GM18526 (cell line): ENCODE results near the gene GPT2.

Source experiments
- POLR2A ChIP-seq: IDR thresholded peaks from 3 replicates; pipeline ENCODE4 v1.6.1; 2011; ENCODE audit not compliant: insufficient read length; ENCODE audit errors: extremely low read depth

Gene GPT2, protein sequence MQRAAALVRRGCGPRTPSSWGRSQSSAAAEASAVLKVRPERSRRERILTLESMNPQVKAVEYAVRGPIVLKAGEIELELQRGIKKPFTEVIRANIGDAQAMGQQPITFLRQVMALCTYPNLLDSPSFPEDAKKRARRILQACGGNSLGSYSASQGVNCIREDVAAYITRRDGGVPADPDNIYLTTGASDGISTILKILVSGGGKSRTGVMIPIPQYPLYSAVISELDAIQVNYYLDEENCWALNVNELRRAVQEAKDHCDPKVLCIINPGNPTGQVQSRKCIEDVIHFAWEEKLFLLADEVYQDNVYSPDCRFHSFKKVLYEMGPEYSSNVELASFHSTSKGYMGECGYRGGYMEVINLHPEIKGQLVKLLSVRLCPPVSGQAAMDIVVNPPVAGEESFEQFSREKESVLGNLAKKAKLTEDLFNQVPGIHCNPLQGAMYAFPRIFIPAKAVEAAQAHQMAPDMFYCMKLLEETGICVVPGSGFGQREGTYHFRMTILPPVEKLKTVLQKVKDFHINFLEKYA

DNA sequence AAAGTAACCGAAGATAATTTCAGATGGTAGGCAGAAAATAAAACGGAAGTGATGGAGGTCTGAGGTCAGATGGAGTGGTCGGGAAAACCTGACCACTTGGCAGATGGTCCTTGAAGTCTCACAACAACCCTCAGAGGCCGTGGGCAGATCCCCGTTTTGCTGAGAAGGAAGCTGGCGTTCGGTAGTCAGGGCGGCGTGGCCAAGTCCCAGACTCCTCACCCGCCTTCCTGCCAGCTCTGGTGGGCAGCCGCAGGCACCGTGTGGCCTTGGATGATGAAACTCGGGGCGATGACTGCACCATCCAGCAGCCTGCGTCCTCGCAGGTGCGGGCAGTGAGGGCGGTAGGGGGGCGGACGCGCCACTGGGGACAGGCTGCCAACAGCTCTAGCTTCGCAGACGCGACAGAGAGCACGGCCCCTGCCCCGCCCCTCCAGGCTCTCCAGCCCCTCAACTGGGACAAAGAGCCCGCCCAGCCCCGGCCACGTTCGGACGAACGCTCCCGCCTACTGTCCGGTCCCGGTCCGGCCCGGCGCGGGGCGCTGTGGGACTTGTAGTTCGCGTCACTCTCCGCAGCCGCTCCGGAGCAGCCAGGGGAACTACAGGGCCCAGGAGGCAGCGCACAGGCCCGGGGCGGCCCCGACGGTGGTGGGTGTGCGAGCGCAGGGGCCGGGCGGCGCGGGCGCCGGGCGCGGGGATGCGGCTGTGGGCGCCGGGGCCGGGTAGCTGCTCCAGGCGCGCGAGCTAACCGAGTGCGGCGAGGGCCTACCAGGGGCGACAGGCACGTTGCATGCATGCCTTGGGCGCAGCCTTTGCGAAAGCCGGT lies at the start of gene GPT2:
Gene GPT2, plus strand, starts transcription at position 673 of the 823 bp plus-strand sequence. CDS start 354 bp downstream, outside the sequence.
- peak; percentile 52 for TF ChIP-seq POLR2A

DNA sequence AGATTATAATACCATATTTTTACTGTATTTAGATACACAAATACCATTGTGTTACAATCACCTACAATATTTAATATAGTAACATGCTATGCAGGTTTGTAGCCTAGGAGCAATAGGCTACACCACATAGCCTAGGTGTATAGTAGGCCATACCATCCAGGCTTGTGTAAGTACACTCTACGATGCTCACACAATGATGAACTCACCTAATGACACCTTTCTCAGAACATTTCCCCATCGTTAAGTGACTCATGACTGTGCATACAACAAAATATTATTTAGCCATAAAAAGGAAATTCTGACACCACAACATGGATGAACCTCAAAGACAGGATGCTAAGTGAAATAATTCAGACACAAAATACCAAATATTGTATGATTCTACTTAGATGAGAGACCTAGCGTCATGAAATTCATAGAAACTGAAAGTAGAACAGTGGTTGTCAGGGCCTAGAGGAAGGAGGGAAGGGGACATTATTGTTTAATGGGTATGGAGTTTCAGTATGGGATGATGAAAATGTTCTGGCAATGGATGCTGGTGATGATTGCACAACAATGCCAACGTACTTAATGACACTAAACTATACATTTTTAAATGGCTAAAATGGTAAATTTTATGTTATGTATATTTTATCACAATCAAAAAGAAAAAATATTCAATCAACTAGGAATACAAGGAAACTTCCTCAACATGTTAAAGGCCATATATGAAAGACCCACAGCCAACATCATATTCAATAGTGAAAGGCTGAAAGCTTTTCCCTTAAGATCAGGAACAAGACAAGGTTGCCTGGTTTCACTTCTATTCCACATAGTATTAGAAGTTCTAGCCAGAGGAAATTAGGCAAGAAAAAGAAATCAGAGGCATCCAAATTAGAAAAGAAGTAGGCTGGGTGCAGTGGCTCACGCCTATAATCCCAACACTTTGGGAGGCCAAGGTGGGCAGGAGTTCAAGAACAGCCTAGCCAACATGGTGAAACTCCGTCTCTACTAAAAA lies 47.3 kb upstream of the GPT2 start:
- no peak for TF ChIP-seq POLR2A

DNA sequence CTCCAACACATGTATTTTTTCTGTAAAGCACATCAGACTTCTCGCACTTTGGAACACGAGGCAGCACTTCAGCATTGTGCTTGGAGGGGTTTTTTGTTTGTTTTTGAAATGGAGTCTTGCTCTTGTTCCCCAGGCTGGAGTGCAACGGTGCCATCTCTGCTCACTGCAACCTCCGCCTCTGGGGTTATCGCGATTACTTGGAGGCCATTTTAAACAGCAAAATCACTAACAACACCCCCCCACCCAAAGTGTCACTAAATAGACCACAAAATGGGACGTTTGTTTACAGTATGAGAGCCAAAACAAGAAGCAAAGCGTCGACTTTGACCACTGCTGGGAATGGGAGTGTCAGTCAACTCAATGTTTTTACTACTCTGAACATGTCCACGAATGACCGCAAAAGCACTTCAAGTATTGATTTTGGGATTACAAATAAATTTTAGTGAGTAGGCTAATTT lies 44.1 kb upstream of the GPT2 start:
- no peak for TF ChIP-seq POLR2A

DNA sequence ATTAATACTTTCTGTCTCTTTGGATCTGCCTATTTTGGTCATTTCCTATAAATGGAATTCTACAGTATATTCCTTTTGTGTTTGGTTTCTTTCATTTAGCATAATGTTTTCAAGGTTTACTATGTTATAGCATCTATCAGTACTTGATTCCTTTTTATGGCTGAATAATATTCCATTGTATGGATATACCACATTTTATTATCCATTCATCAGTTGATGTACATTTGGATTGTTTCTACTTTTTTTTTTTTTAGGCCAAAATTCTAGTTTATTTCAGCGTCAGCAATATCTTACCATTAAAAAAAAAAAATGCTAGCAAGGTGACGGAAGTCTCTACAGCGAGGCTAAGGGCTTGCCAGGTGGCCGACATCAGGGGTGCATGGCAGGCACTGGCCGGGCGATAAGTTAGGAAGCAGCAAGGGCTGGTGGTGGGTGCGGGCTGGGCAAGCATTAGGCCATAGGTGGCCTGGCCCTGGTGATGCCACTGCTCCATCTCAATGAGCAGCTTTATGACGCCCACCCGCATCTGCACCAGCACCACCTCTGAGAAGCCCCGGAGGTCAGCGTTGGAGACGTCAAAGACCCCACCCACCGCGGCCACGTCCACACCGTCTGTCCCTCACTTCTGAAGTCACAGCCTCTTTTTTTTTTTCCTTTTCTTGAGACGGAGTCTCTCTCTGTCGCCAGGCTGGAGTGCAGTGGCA lies 41.8 kb upstream of the GPT2 start:
- no peak for TF ChIP-seq POLR2A

DNA sequence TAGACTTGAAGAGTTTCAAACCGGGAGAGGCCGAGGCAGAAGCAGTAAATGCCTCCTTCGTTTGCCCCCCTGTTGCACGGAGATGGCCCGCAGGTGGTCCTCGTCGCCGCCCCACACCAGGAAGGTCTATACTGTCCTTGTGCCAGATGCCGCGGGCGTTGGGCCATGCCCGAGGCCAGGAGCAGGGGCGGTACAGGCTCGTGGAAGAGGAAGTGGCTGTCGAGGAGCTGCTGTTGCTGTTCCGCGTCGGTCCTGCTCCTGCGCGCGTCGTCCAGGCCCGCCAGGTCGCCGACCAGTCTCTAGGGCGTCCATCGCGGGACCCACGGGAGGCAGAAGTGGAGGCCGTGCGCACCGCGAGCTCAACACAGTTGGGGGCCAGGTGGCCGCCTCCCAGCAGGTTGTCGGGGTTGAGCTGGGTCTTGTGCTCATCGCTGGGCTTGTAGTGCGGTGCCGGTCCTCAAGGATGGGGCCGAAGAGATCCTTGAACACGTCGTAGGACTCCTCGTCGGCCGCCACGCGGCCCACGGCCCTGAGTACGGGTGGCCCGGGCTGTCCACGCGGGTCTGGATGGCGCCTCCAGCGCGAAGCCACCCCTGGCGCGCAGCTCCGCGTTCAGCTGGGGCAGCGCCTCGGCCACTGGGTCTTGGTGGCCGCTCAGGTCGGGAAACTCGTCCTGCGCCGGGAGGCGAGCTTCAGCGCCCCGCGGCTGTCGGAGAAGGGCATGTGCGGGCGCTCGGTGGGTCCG lies 40.1 kb upstream of the GPT2 start:
- no peak for TF ChIP-seq POLR2A

DNA sequence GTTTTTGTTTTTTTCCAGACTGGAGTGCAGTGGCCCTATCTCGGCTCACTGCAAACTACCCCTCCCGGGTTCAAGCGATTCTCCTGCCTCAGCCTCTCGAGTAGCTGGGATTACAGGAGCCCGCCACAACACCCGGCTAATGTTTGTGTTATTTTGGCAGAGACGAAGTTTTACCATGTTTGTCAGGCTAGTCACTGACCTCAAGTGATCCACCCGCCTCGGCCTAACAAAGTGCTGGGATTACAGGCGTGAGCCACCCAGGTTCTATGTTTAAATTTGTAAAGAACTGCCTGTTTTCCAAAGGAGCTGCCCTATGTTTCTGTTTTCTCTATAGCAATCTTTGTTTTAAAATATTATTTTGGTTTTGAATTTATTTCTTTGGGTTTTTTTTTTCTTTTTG lies 39.4 kb upstream of the GPT2 start:
- TF ChIP-seq POLR2A: no peak

DNA sequence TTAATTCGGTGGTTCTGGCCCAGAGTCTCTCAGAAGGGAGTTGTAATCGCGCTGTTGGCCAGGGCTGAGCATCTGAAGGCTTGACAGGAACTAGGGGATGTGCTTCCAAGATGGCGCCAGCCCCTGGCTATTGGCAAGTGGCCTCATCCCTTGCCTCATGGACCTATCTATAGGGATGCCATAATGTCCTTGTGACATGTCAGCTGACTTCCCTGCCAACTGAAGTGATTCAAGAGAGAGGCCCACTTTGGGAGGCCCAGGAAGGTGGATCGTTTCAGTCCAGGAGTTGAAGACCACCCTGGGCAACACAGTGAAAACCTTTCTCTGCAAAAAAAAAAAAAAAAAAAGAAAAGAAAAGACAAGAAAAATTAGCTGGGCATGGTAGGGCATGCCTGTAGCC lies 38.2 kb upstream of the GPT2 start:
- TF ChIP-seq POLR2A: no peak

DNA sequence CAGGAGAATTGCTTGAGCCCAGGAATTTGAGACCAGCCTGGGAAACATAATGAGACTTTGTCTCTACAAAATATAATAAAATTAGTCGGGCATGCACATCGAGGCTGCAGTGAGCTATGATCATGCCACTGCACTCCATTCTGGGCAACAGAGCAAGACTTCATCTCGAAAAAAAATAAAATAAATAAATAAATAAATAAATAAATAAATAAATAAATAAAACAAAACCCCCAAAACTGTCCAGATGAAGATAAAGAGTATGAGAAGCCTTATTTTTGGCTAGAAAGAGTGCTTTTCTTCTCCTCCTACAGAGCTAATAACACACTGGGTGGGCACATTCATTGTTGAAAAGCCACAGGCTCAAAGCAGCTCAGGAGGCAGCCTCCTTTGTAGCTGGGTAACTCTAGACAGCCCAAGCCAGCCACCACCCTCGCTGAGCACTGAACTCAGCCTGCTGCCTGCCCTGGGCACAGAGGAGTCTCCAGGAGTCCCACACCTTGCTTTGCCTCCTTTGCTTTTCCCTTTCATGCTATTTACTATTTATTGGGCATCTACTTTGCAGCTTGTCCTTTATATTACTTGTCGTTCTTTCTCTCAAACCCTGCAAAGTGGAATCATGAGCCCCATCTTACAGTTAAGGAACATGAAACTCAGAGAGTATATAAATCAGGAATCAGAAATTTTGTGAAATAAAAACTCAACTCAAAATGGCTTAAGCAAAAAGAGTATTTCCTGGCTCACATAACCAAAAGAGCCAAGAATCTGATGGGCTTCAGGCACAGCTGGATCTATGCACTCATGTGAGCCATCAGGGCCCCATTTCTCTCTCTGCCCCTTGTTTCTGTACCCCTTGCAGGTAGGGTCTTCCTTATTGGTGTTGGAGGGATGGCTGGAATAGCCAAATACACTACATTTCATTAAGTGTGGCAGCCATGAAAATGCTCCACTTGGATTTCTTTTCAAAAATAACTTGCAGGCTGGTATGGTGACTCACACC lies 35.1 kb upstream of the GPT2 start:
- TF ChIP-seq POLR2A: no peak

DNA sequence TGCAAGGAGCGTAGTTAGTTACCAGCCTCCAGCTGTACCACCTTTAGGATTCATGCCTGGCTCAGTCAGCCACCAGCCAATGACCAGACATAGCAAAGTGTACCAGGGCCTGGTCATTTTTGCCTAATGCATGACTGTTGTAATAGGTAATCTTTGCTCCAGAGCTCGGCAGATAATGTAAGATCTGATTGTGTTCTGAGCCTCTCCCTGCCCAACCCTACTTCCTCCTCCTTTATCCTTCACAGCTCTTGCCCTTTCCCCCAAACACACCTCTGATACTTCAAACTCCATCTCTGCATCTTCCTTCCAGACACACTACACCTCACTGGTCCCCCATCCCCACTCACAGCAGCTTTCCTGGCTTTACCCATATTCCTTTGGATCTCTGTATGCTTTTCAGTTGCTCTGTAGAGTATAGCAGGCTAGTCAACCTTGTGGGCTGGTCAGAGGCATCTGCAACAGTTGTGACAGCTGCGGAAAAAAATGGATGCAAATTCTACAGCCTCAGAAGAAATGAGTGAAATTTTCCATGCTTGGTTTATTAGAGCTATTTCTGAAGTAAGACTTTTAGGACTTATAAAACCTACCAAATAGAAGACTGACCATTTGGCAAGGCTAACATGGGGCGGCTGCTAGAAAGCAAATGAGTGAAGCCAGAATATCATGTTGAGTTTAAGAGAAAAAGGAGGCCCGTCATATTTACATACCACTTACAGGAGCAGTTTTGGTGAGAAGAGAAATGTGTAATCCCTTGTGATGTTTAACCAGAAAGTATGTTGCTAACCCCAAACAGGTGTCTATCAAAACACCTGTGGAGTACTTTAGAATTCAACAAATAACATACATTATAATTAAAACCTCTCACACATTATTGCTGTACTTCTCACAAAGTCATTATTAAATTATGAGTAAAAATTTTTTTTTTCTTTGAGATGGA lies 33.3 kb upstream of the GPT2 start:
- TF ChIP-seq POLR2A: no peak

DNA sequence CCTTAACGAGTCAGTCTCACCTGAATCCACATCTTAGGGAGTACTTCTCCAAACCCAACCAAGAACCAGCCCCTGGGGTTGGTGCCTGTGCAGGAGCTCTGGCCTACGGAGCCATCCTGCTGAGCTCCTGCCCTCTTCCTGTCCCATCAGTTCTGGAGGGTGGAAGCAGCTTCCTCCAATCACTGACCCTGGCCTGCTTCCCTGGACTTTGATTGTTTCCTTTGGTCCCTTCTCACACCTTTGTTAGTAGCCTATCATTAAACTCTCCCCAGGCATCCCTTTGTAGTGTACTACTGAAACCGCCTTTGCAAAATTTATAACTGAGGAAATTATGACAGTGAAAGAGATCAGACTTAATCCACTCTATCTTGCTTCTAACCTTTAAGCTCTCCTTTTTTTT lies 32.0 kb upstream of the GPT2 start:
- no peak for TF ChIP-seq POLR2A
